Ascending aorta (tissue), 2 donors: Measurements from ENCODE around the gene G3BP2. TPM values are rescaled to one million over a fixed set of nuclear protein-coding genes. Genes with fewer than 3 reads are reported as not detected.

Source experiments
- DNase-seq, 2 donors: peaks; one replicate each; pipeline ENCODE4 v3.0.0-alpha.2; 2019; ENCODE audit warnings: low spot score in 2 of 2
- H3K27ac ChIP-seq, 2 donors: fragments of 200-600 bp; sonication (generic); one replicate each; pipeline ENCODE4 v1.5.1; 2016 to 2017; ENCODE audit warnings: mild to moderate bottlenecking in 1 of 2
- H3K27me3 ChIP-seq: fragments of 200-600 bp; sonication (generic); one replicate; pipeline ENCODE4 v1.5.1; 2017
- H3K36me3 ChIP-seq, 2 donors: fragments of 200-600 bp; sonication (generic); one replicate each; pipeline ENCODE4 v1.5.1; 2016
- H3K4me1 ChIP-seq, 2 donors: fragments of 200-600 bp; sonication (generic); one replicate each; pipeline ENCODE4 v1.5.1; 2016 to 2017; ENCODE audit warnings: mild to moderate bottlenecking in 1 of 2
- H3K4me3 ChIP-seq, 2 donors: fragments of 200-600 bp; sonication (generic); one replicate each; pipeline ENCODE4 v1.5.1; 2016 to 2017; ENCODE audit warnings: mild to moderate bottlenecking in 1 of 2
- H3K9me3 ChIP-seq, 2 donors: fragments of 200-600 bp; sonication (generic); one replicate each; pipeline ENCODE4 v1.5.1; 2016
- intact Hi-C: fragments of 100-400 bp; cut with DNase I; formaldehyde crosslinking; loops from one replicate; pipeline ENCODE4 v1.15.1; 2023
- total RNA-seq: library from RNA; depleted of rRNA; stranded (reverse); fragments of >200 nt; gene quantifications from one replicate; pipeline ENCODE4 v1.1.0, GENCODE V29; 2016
- TF ChIP-seq, protein P1 (sequence below), 3 experiments: fragments of 200-600 bp in 2 of 3; fragments of 450-650 bp in 1 of 3; sonication (generic) in 2 of 3; IDR thresholded peaks; one replicate each; pipeline ENCODE4 v1.5.1; 2016 to 2019; ENCODE audit warnings: antibody characterized with exemption in 3 of 3, mild to moderate bottlenecking in 1 of 3, moderate library complexity in 1 of 3

Gene G3BP2
- total RNA-seq, 1 donor from 2014 or later: 88.9 TPM

DNA sequence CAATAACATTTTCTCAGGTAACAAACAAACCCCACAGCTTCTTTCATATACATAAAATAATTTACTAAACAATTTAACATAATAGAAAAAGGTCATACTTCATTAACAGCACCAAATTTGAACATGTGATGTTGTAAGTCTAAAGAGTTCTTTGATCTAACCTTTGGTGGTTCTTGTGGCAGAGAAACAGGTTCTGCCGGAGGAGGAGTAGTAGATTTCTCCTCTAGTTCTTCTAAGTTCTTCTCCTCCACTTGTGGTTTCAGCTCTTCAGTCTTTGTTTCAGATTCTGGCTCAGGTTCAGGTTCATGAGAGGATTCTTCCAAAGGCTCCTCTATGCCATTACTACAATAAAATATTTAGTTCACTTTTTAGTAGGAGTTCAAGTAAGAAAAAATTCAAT, 18.3 kb downstream of the G3BP2 start:
- Histone ChIP-seq H3K4me3 (no peak overlapping the region), H3K27me3 (no peaks in the 10 kb centered on the region), H3K27ac (no peak overlapping the region), H3K36me3 (peaks cover 14 to 67% of the 10 kb centered on the region in 2 donors), H3K9me3 (no peaks in the 10 kb centered on the region), H3K4me1 (no peaks in the 10 kb centered on the region)
- no peak for DNase-seq
- intact Hi-C loops: loop anchor here (5.0 to 10.0 kb wide), 2 partner anchors 130 to 192 kb away; no protein-coding TSS in a partner anchor
- TF ChIP-seq, protein P1, sequence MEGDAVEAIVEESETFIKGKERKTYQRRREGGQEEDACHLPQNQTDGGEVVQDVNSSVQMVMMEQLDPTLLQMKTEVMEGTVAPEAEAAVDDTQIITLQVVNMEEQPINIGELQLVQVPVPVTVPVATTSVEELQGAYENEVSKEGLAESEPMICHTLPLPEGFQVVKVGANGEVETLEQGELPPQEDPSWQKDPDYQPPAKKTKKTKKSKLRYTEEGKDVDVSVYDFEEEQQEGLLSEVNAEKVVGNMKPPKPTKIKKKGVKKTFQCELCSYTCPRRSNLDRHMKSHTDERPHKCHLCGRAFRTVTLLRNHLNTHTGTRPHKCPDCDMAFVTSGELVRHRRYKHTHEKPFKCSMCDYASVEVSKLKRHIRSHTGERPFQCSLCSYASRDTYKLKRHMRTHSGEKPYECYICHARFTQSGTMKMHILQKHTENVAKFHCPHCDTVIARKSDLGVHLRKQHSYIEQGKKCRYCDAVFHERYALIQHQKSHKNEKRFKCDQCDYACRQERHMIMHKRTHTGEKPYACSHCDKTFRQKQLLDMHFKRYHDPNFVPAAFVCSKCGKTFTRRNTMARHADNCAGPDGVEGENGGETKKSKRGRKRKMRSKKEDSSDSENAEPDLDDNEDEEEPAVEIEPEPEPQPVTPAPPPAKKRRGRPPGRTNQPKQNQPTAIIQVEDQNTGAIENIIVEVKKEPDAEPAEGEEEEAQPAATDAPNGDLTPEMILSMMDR (IDR thresholded peaks at IDR 0.05): no peak

DNA sequence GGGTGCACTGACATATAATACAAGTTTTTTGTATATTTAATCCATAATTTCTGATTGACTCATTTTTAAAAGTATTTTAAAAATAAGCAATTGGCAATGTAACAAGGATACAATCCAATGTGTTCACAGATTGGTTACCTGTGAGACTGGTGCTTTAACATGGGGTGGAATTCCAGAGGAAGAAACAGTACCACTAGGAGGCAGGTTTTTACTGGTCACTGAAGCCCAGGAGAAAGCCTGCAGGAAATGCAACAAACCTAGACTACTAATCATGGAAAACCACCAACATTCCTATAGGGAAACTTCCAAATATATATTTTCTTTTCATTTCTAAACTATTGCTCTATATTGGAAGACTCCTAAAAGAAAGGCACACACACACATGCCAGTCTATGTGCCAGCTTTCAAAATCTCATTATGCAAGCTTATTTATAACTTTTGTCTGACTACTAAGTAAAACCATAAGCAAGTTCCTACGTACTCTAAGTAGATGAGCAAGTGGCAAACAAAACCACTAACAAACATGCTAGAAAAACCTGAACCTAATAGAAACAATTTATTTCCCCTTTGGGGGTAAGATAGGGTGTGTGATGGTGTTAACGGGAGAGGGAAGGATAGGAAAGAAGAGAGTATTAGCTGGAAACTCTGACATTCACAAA, 19.2 kb downstream of the G3BP2 start:
- intact Hi-C loops: loop anchor here (10.0 kb wide), 1 partner anchor 131 kb away; no protein-coding TSS in a partner anchor
- H3K27me3 ChIP-seq: no peaks in the 10 kb centered on the region
- no peak for DNase-seq
- TF ChIP-seq, protein P1 (IDR thresholded peaks at IDR 0.05): peak in 2 of 3 experiments; percentile 19 to 46
- peaks cover 14 to 76% of the 10 kb centered on the region in 2 donors for H3K36me3 ChIP-seq
- no peak overlapping the region for H3K27ac ChIP-seq
- no peak overlapping the region for H3K4me3 ChIP-seq
- H3K9me3 ChIP-seq: no peaks in the 10 kb centered on the region
- H3K4me1 ChIP-seq: no peaks in the 10 kb centered on the region

DNA sequence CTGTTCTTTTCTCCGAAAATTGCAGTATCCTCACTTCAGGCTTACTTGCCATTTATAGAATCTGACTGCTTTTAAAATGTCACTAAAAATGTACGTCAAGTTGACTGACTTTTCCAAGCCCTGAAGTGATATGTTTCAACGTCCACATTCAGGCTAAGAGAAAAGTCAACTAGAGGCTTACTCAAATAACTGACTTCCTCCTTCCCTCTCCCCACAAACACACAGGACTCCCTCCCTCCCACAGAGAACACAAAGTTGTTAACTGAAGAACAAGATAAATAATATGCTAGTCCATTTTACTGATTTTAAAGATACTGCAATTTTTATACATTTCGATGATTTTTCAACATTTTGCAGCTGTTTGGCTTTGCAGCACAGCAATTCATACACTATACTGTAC, 29.1 kb downstream of the G3BP2 start:
- Histone ChIP-seq H3K4me1 (no peaks in the 10 kb centered on the region), H3K27me3 (no peaks in the 10 kb centered on the region), H3K9me3 (no peaks in the 10 kb centered on the region), H3K27ac (no peak overlapping the region), H3K4me3 (no peak overlapping the region), H3K36me3 (peaks cover 34 to 49% of the 10 kb centered on the region in 2 donors)
- intact Hi-C loops: no loop called here
- TF ChIP-seq, protein P1 (IDR thresholded peaks at IDR 0.05): no peak
- DNase-seq: no peak

DNA sequence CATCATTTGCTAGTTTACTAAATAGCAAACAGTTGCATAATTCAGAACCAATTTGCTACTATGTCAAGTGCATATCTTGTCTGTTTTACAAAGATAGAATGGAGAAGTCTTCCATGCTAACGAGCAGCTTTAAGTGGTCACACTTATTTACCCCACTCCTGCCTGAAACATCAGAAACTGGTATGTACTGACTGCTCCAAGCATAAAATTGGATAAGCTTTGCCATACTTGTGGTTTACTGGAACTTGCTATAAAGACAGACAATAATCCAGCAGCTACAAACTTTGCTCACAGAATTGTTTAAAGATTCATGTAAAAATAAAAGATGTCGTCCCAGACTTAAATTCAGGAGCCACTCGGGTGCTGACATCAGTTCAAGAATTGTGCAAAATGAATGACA, 29.6 kb downstream of the G3BP2 start:
- H3K36me3 ChIP-seq: peaks cover 34 to 46% of the 10 kb centered on the region in 2 donors
- no peaks in the 10 kb centered on the region for H3K9me3 ChIP-seq
- TF ChIP-seq, protein P1 (IDR thresholded peaks at IDR 0.05): no peak
- no peak overlapping the region for H3K27ac ChIP-seq
- intact Hi-C loops: no loop called here
- no peaks in the 10 kb centered on the region for H3K4me1 ChIP-seq
- no peak overlapping the region for H3K4me3 ChIP-seq
- no peaks in the 10 kb centered on the region for H3K27me3 ChIP-seq
- DNase-seq: no peak

DNA sequence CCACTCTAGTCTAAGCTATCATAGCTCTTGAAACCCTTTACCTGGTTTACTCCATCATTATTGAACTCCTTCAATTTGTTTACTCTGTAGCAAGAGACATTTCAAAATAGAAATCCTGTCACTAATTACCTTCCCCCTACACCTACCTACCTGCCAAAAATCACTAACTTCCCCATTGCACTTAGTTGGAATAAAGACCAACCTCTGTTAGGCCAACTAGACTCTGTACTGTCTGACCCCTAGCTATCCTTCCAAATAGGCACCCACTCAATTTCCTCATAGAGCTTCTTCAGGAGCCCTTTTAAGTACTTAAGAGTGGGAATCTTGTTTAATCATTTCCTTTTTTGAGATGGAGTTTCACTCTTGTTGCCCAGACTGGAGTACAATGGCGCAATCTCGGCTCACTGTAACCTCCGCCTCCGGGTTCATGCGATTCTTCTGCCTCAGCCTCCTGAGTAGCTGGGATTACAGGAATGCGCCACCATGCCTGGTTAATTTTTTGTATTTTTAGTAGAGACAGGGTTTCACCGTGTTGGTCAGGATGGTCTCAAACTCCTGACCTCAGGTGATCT, 34.0 kb downstream of the G3BP2 start:
- DNase-seq: no peak
- H3K4me1 ChIP-seq: no peaks in the 10 kb centered on the region
- intact Hi-C loops: no loop called here
- peaks cover 0 to 3% of the 10 kb centered on the region in 2 donors for H3K36me3 ChIP-seq
- no peak overlapping the region for H3K27ac ChIP-seq
- no peaks in the 10 kb centered on the region for H3K27me3 ChIP-seq
- TF ChIP-seq, protein P1 (IDR thresholded peaks at IDR 0.05): no peak
- H3K4me3 ChIP-seq: no peak overlapping the region
- no peaks in the 10 kb centered on the region for H3K9me3 ChIP-seq
